Suprapubic skin (tissue), 4 donors: Measurements from ENCODE around the gene ARHGEF33.

Experiments used
- CTCF ChIP-seq, 2 donors: fragments of 200-600 bp in 1 of 2; fragments of 450-650 bp in 1 of 2; sonication (generic) in 1 of 2; IDR thresholded peaks; one replicate each; pipeline ENCODE4 v1.5.1; 2016 to 2019; ENCODE audit warnings: antibody characterized with exemption in 2 of 2, mild to moderate bottlenecking in 1 of 2, moderate library complexity in 1 of 2
- POLR2A ChIP-seq, 2 donors: fragments of 450-650 bp; IDR thresholded peaks; one replicate each; pipeline ENCODE4 v1.6.1; 2017; ENCODE audit warnings: antibody characterized with exemption in 2 of 2, mild to moderate bottlenecking in 2 of 2, moderate library complexity in 2 of 2
- POLR2AphosphoS5 ChIP-seq, 3 donors: sonication (generic); formaldehyde crosslinking; IDR thresholded peaks; one replicate each; pipeline ENCODE4 v1.6.1; 2017; ENCODE audit warnings: antibody characterized with exemption in 3 of 3

DNA sequence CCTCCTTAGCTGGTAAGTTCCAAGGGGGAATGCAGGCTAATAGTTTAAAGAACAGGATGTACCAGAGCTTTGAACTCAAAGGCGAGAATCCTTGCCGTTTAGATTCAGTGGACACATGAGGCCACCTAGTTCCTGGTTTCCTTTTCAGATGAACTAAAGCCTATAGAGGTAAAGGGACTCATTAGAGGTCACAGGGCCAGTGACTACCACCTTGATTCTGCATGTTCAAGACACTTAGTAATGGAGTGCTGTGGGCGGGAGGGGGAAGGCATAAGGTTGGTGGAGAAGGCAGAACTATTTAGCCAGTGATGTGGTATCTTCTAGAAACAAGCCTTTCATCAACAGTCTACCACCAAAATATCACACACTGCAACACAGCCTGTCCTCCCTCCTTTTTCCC, 47.9 kb downstream of the ARHGEF33 start:
- no peak for TF ChIP-seq POLR2A (IDR thresholded peaks at IDR 0.05)
- no peak for TF ChIP-seq CTCF (IDR thresholded peaks at IDR 0.05)
- no peak for TF ChIP-seq POLR2AphosphoS5 (IDR thresholded peaks at IDR 0.05)
